Activated naive CD8-positive, alpha-beta T cell treated with anti-CD3 and anti-CD28 coated beads for 36 hours (primary cell): ENCODE measurements around the gene MRTFA. TPM values are rescaled to one million over a fixed set of nuclear protein-coding genes. Genes with fewer than 3 reads are reported as not detected.

Source experiments
- DNase-seq: peaks from one replicate; pipeline ENCODE4 v3.0.0; 2021
- H3K27ac Mint-ChIP-seq: one replicate; pipeline ENCODE4 v1.8.0; 2022; ENCODE audit warnings: mild to moderate bottlenecking, moderate library complexity, mixed read lengths
- H3K27me3 Mint-ChIP-seq: one replicate; pipeline ENCODE4 v1.8.0; 2022; ENCODE audit warnings: mild to moderate bottlenecking, mixed read lengths
- H3K36me3 Mint-ChIP-seq: one replicate; pipeline ENCODE4 v1.8.0; 2021; ENCODE audit warnings: mild to moderate bottlenecking, mixed read lengths
- H3K4me1 Mint-ChIP-seq: one replicate; pipeline ENCODE4 v1.8.0; 2021; ENCODE audit warnings: mixed read lengths
- H3K4me3 Mint-ChIP-seq: one replicate; pipeline ENCODE4 v1.8.0; 2022; ENCODE audit warnings: mild to moderate bottlenecking, moderate library complexity, mixed read lengths
- H3K9me3 Mint-ChIP-seq: one replicate; pipeline ENCODE4 v1.8.0; 2022; ENCODE audit warnings: mixed read lengths
- total RNA-seq, 2 experiments: library from RNA; stranded (reverse); gene quantifications; one replicate each; pipeline ENCODE4 v1.2.3, GENCODE V29; 2021

Gene MRTFA
- total RNA-seq, 2 experiments from 2014 or later = 35.3 to 37.6 TPM

GRCh38 chr22:40368836-40369235 lies 267.7 kb downstream of the MRTFA start:
- peak overlapping the region; percentile 27 for H3K27ac Mint-ChIP-seq
- H3K4me3 Mint-ChIP-seq = no peak overlapping the region
- no peaks in the 10 kb centered on the region for H3K9me3 Mint-ChIP-seq
- peaks cover 26% of the 10 kb centered on the region for H3K36me3 Mint-ChIP-seq
- H3K4me1 Mint-ChIP-seq = peaks cover 18% of the 10 kb centered on the region
- no peaks in the 10 kb centered on the region for H3K27me3 Mint-ChIP-seq
- no peak for DNase-seq

GRCh38 chr22:40368016-40368415 lies 268.5 kb downstream of the MRTFA start:
- Mint-ChIP-seq H3K27ac (no peak overlapping the region), H3K4me1 (peaks cover 18% of the 10 kb centered on the region), H3K9me3 (no peaks in the 10 kb centered on the region), H3K4me3 (no peak overlapping the region), H3K36me3 (peaks cover 32% of the 10 kb centered on the region), H3K27me3 (no peaks in the 10 kb centered on the region)
- no peak for DNase-seq

- no peaks in the 10 kb centered on the region for H3K9me3 Mint-ChIP-seq
- H3K36me3 Mint-ChIP-seq = peaks cover 38% of the 10 kb centered on the region
- H3K27ac Mint-ChIP-seq = no peak overlapping the region
- H3K4me1 Mint-ChIP-seq = peaks cover 12% of the 10 kb centered on the region
- no peak overlapping the region for H3K4me3 Mint-ChIP-seq
- DNase-seq = no peak
- no peaks in the 10 kb centered on the region for H3K27me3 Mint-ChIP-seq
These were observed 269.2 kb downstream of the MRTFA start for GRCh38 chr22:40367342-40367741.

GRCh38 chr22:40366068-40366467 lies 270.5 kb downstream of the MRTFA start:
- no peaks in the 10 kb centered on the region for H3K27me3 Mint-ChIP-seq
- H3K36me3 Mint-ChIP-seq = peaks cover 44% of the 10 kb centered on the region
- H3K27ac Mint-ChIP-seq = peak overlapping the region; percentile 18
- DNase-seq = no peak
- H3K9me3 Mint-ChIP-seq = no peaks in the 10 kb centered on the region
- peaks cover 5% of the 10 kb centered on the region for H3K4me1 Mint-ChIP-seq
- no peak overlapping the region for H3K4me3 Mint-ChIP-seq

- H3K36me3 Mint-ChIP-seq = peaks cover 52% of the 10 kb centered on the region
- H3K27me3 Mint-ChIP-seq = no peaks in the 10 kb centered on the region
- no peak overlapping the region for H3K4me3 Mint-ChIP-seq
- DNase-seq = no peak
- H3K9me3 Mint-ChIP-seq = no peaks in the 10 kb centered on the region
- H3K27ac Mint-ChIP-seq = peak overlapping the region; percentile 2
- H3K4me1 Mint-ChIP-seq = no peaks in the 10 kb centered on the region
These were observed 272.1 kb downstream of the MRTFA start for GRCh38 chr22:40364431-40364830.

GRCh38 chr22:40363059-40363458 lies 273.5 kb downstream of the MRTFA start:
- H3K36me3 Mint-ChIP-seq = peaks cover 56% of the 10 kb centered on the region
- no peaks in the 10 kb centered on the region for H3K27me3 Mint-ChIP-seq
- no peak overlapping the region for H3K27ac Mint-ChIP-seq
- no peaks in the 10 kb centered on the region for H3K9me3 Mint-ChIP-seq
- no peak overlapping the region for H3K4me3 Mint-ChIP-seq
- DNase-seq = no peak
- peaks cover 4% of the 10 kb centered on the region for H3K4me1 Mint-ChIP-seq

- no peak for DNase-seq
- no peaks in the 10 kb centered on the region for H3K27me3 Mint-ChIP-seq
- H3K36me3 Mint-ChIP-seq = peaks cover 62% of the 10 kb centered on the region
- H3K4me1 Mint-ChIP-seq = peaks cover 4% of the 10 kb centered on the region
- H3K4me3 Mint-ChIP-seq = no peak overlapping the region
- no peak overlapping the region for H3K27ac Mint-ChIP-seq
- H3K9me3 Mint-ChIP-seq = no peaks in the 10 kb centered on the region
These were observed 275.4 kb downstream of the MRTFA start for GRCh38 chr22:40361100-40361499.

Other genes starting within 250 kb of the MRTFA start
- gene MCHR1, start 42.8 kb upstream of the MRTFA start, total RNA-seq = not detected
- gene SLC25A17, start 182.6 kb upstream of the MRTFA start, total RNA-seq = 10 to 100 TPM; 39.0 to 40.6 TPM
- 100 to 1,000 TPM; 231 to 250 TPM for gene ST13, start 219.9 kb upstream of the MRTFA start, total RNA-seq
- 10 to 100 TPM; 19.3 to 22.3 TPM for gene XPNPEP3, start 220.4 kb upstream of the MRTFA start, total RNA-seq
- gene DNAJB7, start 225.4 kb upstream of the MRTFA start, total RNA-seq = not detected